ENCODE measurements around the gene CCDC15.

GRCh38 chr11:125005491-125005890 is 51.5 kb downstream of the CCDC15 start:
- TF ChIP-seq, protein P1, sequence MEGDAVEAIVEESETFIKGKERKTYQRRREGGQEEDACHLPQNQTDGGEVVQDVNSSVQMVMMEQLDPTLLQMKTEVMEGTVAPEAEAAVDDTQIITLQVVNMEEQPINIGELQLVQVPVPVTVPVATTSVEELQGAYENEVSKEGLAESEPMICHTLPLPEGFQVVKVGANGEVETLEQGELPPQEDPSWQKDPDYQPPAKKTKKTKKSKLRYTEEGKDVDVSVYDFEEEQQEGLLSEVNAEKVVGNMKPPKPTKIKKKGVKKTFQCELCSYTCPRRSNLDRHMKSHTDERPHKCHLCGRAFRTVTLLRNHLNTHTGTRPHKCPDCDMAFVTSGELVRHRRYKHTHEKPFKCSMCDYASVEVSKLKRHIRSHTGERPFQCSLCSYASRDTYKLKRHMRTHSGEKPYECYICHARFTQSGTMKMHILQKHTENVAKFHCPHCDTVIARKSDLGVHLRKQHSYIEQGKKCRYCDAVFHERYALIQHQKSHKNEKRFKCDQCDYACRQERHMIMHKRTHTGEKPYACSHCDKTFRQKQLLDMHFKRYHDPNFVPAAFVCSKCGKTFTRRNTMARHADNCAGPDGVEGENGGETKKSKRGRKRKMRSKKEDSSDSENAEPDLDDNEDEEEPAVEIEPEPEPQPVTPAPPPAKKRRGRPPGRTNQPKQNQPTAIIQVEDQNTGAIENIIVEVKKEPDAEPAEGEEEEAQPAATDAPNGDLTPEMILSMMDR (IDR thresholded peaks at IDR 0.05): no peak
- no peak for TF ChIP-seq EZH2 (IDR thresholded peaks at IDR 0.05; ENCODE audit: borderline replicate concordance, insufficient read depth, low read depth, low read length, poor library complexity, severe bottlenecking)

Measured in B cell (primary cell).